Astrocyte (in vitro differentiated cells and primary cell): Measurements from ENCODE around the gene ACVR1. TPM values are rescaled to one million over a fixed set of nuclear protein-coding genes. Genes with fewer than 3 reads are reported as not detected.

Experiments used
- DNase-seq: peaks from one replicate; pipeline ENCODE4 v3.0.0-alpha.2; 2010; ENCODE audit warnings: low read depth
- FAIRE-seq: peaks from 2 replicates; lab custom pipeline; 2011; peaks lifted over from hg19 to GRCh38; lab: Jason Lieb, UNC
- H2AFZ ChIP-seq: 2 replicates; pipeline ENCODE4 v1.6.0; 2012; ENCODE audit warnings: low read depth, low read length, inconsistent platforms
- H3K27ac ChIP-seq: 2 replicates; pipeline ENCODE4 v1.5.1; 2011; ENCODE audit warnings: low read depth, low read length, inconsistent platforms
- H3K27me3 ChIP-seq: 2 replicates; pipeline ENCODE4 v1.6.0; 2011; ENCODE audit warnings: low read length, inconsistent platforms; ENCODE audit not compliant: insufficient read depth
- H3K36me3 ChIP-seq: 2 replicates; pipeline ENCODE4 v1.5.1; 2011; ENCODE audit warnings: low read length, inconsistent platforms; ENCODE audit not compliant: insufficient read depth
- H3K4me1 ChIP-seq: 2 replicates; pipeline ENCODE4 v1.5.1; 2011; ENCODE audit warnings: low read length, inconsistent platforms; ENCODE audit not compliant: insufficient read depth
- H3K4me2 ChIP-seq: 2 replicates; pipeline ENCODE4 v1.6.0; 2012; ENCODE audit warnings: low read length, inconsistent platforms
- H3K4me3 ChIP-seq: 2 replicates; pipeline ENCODE4 v1.5.1; 2011; ENCODE audit warnings: low read depth, mild to moderate bottlenecking, low read length, inconsistent platforms; ENCODE audit not compliant: insufficient read depth
- H3K79me2 ChIP-seq: 2 replicates; pipeline ENCODE4 v1.6.0; 2012; ENCODE audit warnings: mild to moderate bottlenecking, low read length, inconsistent platforms; ENCODE audit not compliant: insufficient read depth
- H3K9ac ChIP-seq: 2 replicates; pipeline ENCODE4 v1.6.0; 2012; ENCODE audit warnings: mild to moderate bottlenecking, low read length, inconsistent platforms
- H3K9me3 ChIP-seq: 2 replicates; pipeline ENCODE4 v1.5.1; 2012; ENCODE audit warnings: low read depth, mild to moderate bottlenecking, low read length, inconsistent platforms; ENCODE audit not compliant: insufficient read depth
- H4K20me1 ChIP-seq: 2 replicates; pipeline ENCODE4 v1.6.0; 2012; ENCODE audit warnings: low read length, inconsistent platforms; ENCODE audit not compliant: insufficient read depth
- H3K27ac Mint-ChIP-seq: one replicate; pipeline ENCODE4 v1.8.0; 2021; ENCODE audit warnings: mild to moderate bottlenecking, mixed read lengths; ENCODE audit not compliant: unreplicated experiment
- H3K27me3 Mint-ChIP-seq: one replicate; pipeline ENCODE4 v1.8.0; 2021; ENCODE audit warnings: low read depth, mixed read lengths; ENCODE audit not compliant: unreplicated experiment
- H3K36me3 Mint-ChIP-seq: one replicate; pipeline ENCODE4 v1.8.0; 2021; ENCODE audit warnings: low read depth, mixed read lengths; ENCODE audit not compliant: unreplicated experiment
- H3K4me1 Mint-ChIP-seq: one replicate; pipeline ENCODE4 v1.8.0; 2021; ENCODE audit warnings: low read depth, mixed read lengths; ENCODE audit not compliant: unreplicated experiment
- H3K4me3 Mint-ChIP-seq: one replicate; pipeline ENCODE4 v1.8.0; 2021; ENCODE audit warnings: mild to moderate bottlenecking, moderate library complexity, mixed read lengths; ENCODE audit not compliant: unreplicated experiment
- H3K9me3 Mint-ChIP-seq: one replicate; pipeline ENCODE4 v1.8.0; 2021; ENCODE audit warnings: mild to moderate bottlenecking, mixed read lengths; ENCODE audit not compliant: unreplicated experiment
- CTCF ChIP-seq: IDR thresholded peaks from 2 replicates; pipeline ENCODE4 v1.5.1; 2011; ENCODE audit warnings: low read depth, mild to moderate bottlenecking, inconsistent platforms, low read length, moderate library complexity; ENCODE audit not compliant: insufficient read depth
- EZH2 ChIP-seq: IDR thresholded peaks from 2 replicates; pipeline ENCODE4 v1.6.1; 2012; ENCODE audit warnings: mild to moderate bottlenecking, low read length, inconsistent platforms; ENCODE audit not compliant: insufficient read depth
- total RNA-seq: library from RNA; stranded (reverse); gene quantifications from 2 replicates; pipeline ENCODE4 v1.2.1, GENCODE V29; 2021

Gene ACVR1
- total RNA-seq, 1 donor from 2014 or later: 45.9 TPM

DNA sequence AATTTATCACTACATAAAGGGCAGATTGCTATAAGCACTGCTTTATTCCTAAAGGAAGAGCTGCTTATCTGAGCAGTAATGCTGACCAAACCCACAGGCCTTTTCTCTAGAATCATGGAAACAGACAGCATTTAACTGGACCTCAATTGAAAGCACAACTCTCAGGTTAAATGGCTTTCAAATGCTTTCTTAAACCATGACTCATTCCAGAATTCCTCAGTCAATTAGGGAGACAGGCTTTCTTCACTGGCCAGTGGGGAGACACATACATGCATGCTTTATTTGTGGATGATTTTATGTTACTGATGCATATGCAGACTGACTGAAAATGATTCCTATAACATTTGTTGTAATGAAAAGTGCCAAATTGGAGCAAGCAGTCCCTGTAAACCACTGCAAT lies 114.6 kb downstream of the ACVR1 start:
- H3K36me3 ChIP-seq: peaks cover 33% of the 10 kb centered on the region
- no peaks in the 10 kb centered on the region for H4K20me1 ChIP-seq
- H3K4me3 ChIP-seq: no peak overlapping the region
- no peaks in the 10 kb centered on the region for H3K4me1 ChIP-seq
- H3K27me3 Mint-ChIP-seq: no peaks in the 10 kb centered on the region
- no peak overlapping the region for H2AFZ ChIP-seq
- peaks cover 47% of the 10 kb centered on the region for H3K36me3 Mint-ChIP-seq
- H3K27ac ChIP-seq: no peak overlapping the region
- no peak for TF ChIP-seq CTCF
- no peak for TF ChIP-seq EZH2
- H3K9ac ChIP-seq: no peak overlapping the region
- H3K9me3 ChIP-seq: no peaks in the 10 kb centered on the region
- peak; percentile 32 for FAIRE-seq
- H3K4me1 Mint-ChIP-seq: peaks cover 12% of the 10 kb centered on the region
- H3K79me2 ChIP-seq: no peaks in the 10 kb centered on the region
- H3K27me3 ChIP-seq: no peaks in the 10 kb centered on the region
- peaks cover 8% of the 10 kb centered on the region for H3K9me3 Mint-ChIP-seq
- H3K27ac Mint-ChIP-seq: no peak overlapping the region
- DNase-seq: peak; percentile 65
- no peak overlapping the region for H3K4me2 ChIP-seq
- no peak overlapping the region for H3K4me3 Mint-ChIP-seq

DNA sequence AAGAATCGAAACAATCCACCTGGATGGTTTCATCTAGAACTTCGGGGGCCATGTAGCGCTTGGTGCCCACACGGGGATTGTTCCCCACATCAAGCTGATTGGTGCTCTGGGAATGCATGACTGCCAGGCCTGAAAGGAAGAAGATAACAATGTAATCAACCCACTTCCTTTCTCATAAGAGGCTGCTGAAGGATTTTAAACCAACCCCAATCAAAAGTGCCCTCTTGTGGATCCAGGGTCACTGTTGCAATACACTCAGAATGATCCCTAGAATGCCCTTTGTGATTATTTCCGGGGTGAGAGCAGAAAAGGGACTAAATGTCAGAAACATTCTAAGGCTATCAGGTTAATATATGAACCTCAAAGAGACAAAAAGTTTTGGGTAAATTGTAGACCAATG lies 115.2 kb downstream of the ACVR1 start:
- peaks cover 4% of the 10 kb centered on the region for H3K79me2 ChIP-seq
- peaks cover 52% of the 10 kb centered on the region for H3K36me3 Mint-ChIP-seq
- H3K27me3 ChIP-seq: no peaks in the 10 kb centered on the region
- no peak overlapping the region for H3K4me2 ChIP-seq
- no peak overlapping the region for H2AFZ ChIP-seq
- H3K27ac ChIP-seq: no peak overlapping the region
- no peak overlapping the region for H3K4me3 ChIP-seq
- no peak for FAIRE-seq
- no peak overlapping the region for H3K4me3 Mint-ChIP-seq
- H3K9me3 ChIP-seq: no peaks in the 10 kb centered on the region
- DNase-seq: no peak
- no peaks in the 10 kb centered on the region for H3K4me1 ChIP-seq
- TF ChIP-seq CTCF: no peak
- no peak overlapping the region for H3K27ac Mint-ChIP-seq
- peaks cover 8% of the 10 kb centered on the region for H3K9me3 Mint-ChIP-seq
- no peak overlapping the region for H3K9ac ChIP-seq
- H3K36me3 ChIP-seq: peaks cover 32% of the 10 kb centered on the region
- H3K4me1 Mint-ChIP-seq: peaks cover 12% of the 10 kb centered on the region
- H3K27me3 Mint-ChIP-seq: no peaks in the 10 kb centered on the region
- no peaks in the 10 kb centered on the region for H4K20me1 ChIP-seq

DNA sequence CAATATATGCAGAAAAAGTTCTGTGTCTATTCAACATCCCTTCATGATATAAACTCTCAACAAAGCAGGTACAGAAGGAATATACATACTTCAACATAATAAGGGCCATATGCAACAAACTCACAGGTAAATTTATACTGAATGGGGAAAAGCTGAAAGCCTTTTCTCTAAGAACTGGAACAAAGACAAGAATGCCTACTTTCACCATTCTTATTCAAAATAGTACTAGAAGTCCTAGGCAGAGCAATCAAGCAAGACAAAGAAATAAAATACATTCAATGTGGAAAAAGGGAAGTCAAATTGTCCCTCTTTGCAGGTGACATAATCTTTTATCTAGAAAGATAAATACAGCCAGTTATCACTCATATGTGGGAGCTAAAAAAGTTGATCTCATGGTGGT lies 116.3 kb downstream of the ACVR1 start:
- peak overlapping the region; percentile 1 for H3K27ac Mint-ChIP-seq
- Histone ChIP-seq H3K4me2 (no peak overlapping the region), H3K9me3 (no peaks in the 10 kb centered on the region), H4K20me1 (no peaks in the 10 kb centered on the region), H3K36me3 (peaks cover 26% of the 10 kb centered on the region), H2AFZ (no peak overlapping the region), H3K4me1 (no peaks in the 10 kb centered on the region), H3K79me2 (peaks cover 12% of the 10 kb centered on the region), H3K27me3 (no peaks in the 10 kb centered on the region), H3K27ac (no peak overlapping the region), H3K9ac (no peak overlapping the region), H3K4me3 (no peak overlapping the region)
- no peak overlapping the region for H3K4me3 Mint-ChIP-seq
- peaks cover 58% of the 10 kb centered on the region for H3K36me3 Mint-ChIP-seq
- TF ChIP-seq CTCF: no peak
- no peak for TF ChIP-seq EZH2
- FAIRE-seq (peak; percentile 5), DNase-seq (no peak)
- H3K4me1 Mint-ChIP-seq: peaks cover 12% of the 10 kb centered on the region
- H3K9me3 Mint-ChIP-seq: peaks cover 8% of the 10 kb centered on the region
- H3K27me3 Mint-ChIP-seq: no peaks in the 10 kb centered on the region
